ENCODE data around the gene ZNF185.

Gene ZNF185

GRCh38 chrX:152896450-152896849 lies 1.4 kb upstream of the ZNF185 start:
- Histone ChIP-seq H3K4me2 (ENCODE audit: low read length) (peak overlapping the region; percentile 10), H3K9me3 (replicated peaks; ENCODE audit: low read length) (no peaks in the 10 kb centered on the region), H3K27me3 (ENCODE audit: control insufficient read depth, insufficient read depth, low read length) (peaks cover 13% of the 10 kb centered on the region), H3K4me1 (ENCODE audit: control insufficient read depth, insufficient read depth, low read length) (peaks cover 15% of the 10 kb centered on the region), H3K36me3 (ENCODE audit: insufficient read depth, low read length) (no peaks in the 10 kb centered on the region), H3K9ac (ENCODE audit: low read depth, low read length) (no peak overlapping the region), H3K4me3 (ENCODE audit: low read length) (no peak overlapping the region)

DNA sequence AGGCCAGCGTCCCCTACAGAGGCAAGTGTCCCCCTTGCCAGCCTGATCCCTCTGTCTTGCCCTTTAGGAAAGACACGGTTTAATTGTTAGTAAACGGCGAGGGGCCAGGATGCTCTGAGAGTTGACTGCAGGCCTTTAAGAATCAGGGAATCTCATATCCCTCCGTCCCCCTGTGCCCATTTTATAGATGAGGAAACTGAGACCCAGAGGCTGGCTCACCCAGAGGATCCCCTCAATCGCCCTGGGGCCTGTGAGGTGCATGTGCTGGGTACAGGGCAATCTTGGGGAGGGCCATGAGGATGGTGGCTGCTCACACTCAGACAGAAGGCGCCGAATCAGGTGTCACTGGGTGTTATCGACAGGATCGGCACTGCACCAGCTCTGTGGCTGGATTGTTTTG lies 575 bp downstream of the ZNF185 start:
- no peaks in the 10 kb centered on the region for H3K36me3 ChIP-seq (ENCODE audit: insufficient read depth, low read length)
- peak overlapping the region; percentile 65 for H3K4me2 ChIP-seq (ENCODE audit: low read length)
- H3K4me1 ChIP-seq (ENCODE audit: control insufficient read depth, insufficient read depth, low read length) = peaks cover 15% of the 10 kb centered on the region
- H3K4me3 ChIP-seq (ENCODE audit: low read length) = peak overlapping the region; percentile 56
- peak overlapping the region; percentile 3 for H3K9ac ChIP-seq (ENCODE audit: low read depth, low read length)
- no peaks in the 10 kb centered on the region for H3K9me3 ChIP-seq (replicated peaks; ENCODE audit: low read length)
- H3K27me3 ChIP-seq (ENCODE audit: control insufficient read depth, insufficient read depth, low read length) = no peaks in the 10 kb centered on the region

- Histone ChIP-seq H3K4me2 (ENCODE audit: low read length) (no peak overlapping the region), H3K4me1 (ENCODE audit: control insufficient read depth, insufficient read depth, low read length) (peaks cover 18% of the 10 kb centered on the region), H3K9ac (ENCODE audit: low read depth, low read length) (no peak overlapping the region), H3K9me3 (replicated peaks; ENCODE audit: low read length) (no peaks in the 10 kb centered on the region), H3K4me3 (ENCODE audit: low read length) (no peak overlapping the region), H3K36me3 (ENCODE audit: insufficient read depth, low read length) (no peaks in the 10 kb centered on the region), H3K27me3 (ENCODE audit: control insufficient read depth, insufficient read depth, low read length) (no peaks in the 10 kb centered on the region)
Measured at GRCh38 chrX:152899111-152899873, 1.4 kb downstream of the ZNF185 start.

DNA sequence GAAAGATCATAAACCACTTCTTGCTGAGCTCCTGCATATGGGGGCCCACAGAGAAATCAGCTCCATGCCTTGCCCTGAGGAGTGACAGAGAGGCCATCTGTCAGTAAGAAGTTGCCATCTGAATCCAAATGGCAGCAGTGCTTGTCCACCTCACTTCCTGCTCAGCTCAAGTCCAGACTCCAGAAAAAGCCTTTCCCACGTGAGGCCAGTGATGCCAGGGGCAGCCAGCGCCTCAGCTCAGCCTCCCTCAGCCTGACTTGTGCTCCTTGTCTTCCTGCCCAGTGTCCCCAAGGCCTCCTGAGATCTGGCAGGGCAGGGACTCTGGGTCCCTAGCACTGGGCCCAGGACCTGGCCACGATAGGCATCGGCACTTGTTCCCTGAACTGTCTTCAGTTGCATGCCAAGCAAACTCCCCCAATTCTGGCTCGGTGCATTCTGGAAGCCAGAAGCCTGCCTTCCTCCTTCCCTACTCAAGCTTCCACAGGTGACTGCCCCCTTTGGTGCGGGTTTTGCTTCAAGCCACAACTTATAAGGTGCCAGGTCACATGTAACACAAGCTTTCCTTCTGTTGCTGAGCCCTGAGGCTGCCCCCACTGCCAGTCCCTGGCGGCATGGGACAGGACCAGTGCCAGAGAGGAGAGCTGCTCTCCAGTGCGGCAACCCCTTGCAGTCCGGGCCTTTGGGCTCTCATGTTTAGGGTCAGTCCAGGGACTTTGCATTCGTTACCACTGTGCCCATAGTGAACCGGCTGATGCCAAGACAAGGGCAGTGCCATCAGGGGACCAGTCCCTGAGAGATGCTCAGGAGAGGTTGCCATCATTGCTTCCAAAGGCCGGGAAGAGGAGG lies 2.2 kb downstream of the ZNF185 start:
- H3K4me2 ChIP-seq (ENCODE audit: low read length) = no peak overlapping the region
- H3K36me3 ChIP-seq (ENCODE audit: insufficient read depth, low read length) = no peaks in the 10 kb centered on the region
- H3K4me1 ChIP-seq (ENCODE audit: control insufficient read depth, insufficient read depth, low read length) = peaks cover 20% of the 10 kb centered on the region
- H3K9me3 ChIP-seq (replicated peaks; ENCODE audit: low read length) = no peaks in the 10 kb centered on the region
- H3K4me3 ChIP-seq (ENCODE audit: low read length) = no peak overlapping the region
- no peak overlapping the region for H3K9ac ChIP-seq (ENCODE audit: low read depth, low read length)
- H3K27me3 ChIP-seq (ENCODE audit: control insufficient read depth, insufficient read depth, low read length) = no peaks in the 10 kb centered on the region

DNA sequence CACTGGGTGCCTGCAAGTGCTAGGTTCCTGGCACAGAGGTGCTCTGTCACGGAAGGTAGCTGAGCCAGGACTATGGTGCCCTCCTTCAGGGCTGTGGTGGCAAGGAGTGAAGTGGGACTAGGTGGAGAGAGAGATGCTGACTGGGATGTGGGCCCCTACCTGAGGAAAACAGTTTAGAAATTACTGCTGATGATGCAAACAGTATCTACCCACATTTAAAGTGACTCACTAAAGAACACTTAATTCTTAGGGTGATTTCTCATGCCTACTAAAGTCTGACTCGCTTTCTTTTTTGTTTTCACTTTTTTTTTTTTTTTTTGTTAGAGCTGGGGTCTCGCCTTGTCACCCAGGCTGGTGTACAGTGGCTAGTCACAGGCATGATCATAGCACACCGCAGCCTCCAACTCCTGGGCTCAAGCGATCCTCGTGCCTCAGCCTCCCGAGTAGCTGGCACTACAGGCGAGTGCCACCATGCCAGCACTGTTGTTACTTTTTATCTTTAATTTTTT lies 3.1 kb downstream of the ZNF185 start:
- peaks cover 18% of the 10 kb centered on the region for H3K4me1 ChIP-seq (ENCODE audit: control insufficient read depth, insufficient read depth, low read length)
- no peak overlapping the region for H3K9ac ChIP-seq (ENCODE audit: low read depth, low read length)
- no peaks in the 10 kb centered on the region for H3K36me3 ChIP-seq (ENCODE audit: insufficient read depth, low read length)
- H3K4me3 ChIP-seq (ENCODE audit: low read length) = no peak overlapping the region
- H3K9me3 ChIP-seq (replicated peaks; ENCODE audit: low read length) = no peaks in the 10 kb centered on the region
- no peak overlapping the region for H3K4me2 ChIP-seq (ENCODE audit: low read length)
- H3K27me3 ChIP-seq (ENCODE audit: control insufficient read depth, insufficient read depth, low read length) = no peaks in the 10 kb centered on the region

DNA sequence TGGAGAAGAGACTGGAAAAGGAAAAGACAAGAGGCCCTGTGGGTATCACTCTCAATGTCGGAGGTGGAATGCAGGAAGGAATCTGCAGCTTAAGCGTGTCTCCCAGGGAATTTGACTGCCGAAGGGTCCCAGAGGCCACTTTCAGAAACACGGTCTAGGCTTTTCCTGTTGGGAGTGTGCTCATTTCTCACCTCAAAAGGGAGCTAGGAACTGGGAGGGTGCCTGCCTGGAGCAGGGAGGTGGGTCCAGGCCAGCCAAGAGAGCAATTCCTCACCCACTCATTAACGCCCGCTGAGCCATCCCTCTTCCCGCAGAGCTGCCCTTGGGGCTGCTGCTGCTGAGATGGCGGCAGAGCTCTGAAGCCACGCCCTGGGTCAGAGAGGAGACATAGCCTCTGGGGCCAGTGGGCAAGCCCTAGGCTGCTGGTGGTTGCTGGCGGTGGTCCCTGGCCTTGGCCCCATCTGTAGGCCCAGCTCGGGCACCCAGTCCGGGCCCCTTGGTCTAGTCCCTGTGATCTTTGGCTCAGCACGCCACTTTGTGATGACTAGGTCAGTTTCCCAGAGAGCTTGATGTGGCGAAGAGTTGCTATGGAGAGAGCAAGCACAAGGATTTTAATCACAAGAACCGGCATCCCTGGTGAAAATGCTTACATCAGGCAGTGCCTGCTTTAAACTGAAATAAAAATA lies 4.1 kb downstream of the ZNF185 start:
- peaks cover 8% of the 10 kb centered on the region for H3K4me1 ChIP-seq (ENCODE audit: control insufficient read depth, insufficient read depth, low read length)
- H3K9ac ChIP-seq (ENCODE audit: low read depth, low read length) = no peak overlapping the region
- H3K9me3 ChIP-seq (replicated peaks; ENCODE audit: low read length) = no peaks in the 10 kb centered on the region
- no peak overlapping the region for H3K4me3 ChIP-seq (ENCODE audit: low read length)
- H3K27me3 ChIP-seq (ENCODE audit: control insufficient read depth, insufficient read depth, low read length) = no peaks in the 10 kb centered on the region
- no peak overlapping the region for H3K4me2 ChIP-seq (ENCODE audit: low read length)
- no peaks in the 10 kb centered on the region for H3K36me3 ChIP-seq (ENCODE audit: insufficient read depth, low read length)

DNA sequence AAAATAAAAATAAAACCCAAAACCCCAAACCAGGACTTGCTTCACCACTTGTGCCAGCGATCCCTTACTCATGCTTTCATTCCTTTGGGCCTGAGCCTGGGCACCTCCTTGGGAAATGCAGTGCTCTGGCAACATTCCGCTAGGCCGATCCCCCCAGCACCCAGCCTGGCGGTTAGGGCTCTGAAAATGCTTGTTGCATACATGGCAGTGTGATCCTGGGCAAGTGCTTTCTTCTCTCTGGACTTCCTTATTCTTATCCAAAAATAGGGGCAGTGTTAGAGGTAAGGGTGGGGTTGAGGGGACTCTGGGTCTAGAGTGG lies 4.6 kb downstream of the ZNF185 start:
- peaks cover 5% of the 10 kb centered on the region for H3K4me1 ChIP-seq (ENCODE audit: control insufficient read depth, insufficient read depth, low read length)
- H3K9me3 ChIP-seq (replicated peaks; ENCODE audit: low read length) = no peaks in the 10 kb centered on the region
- no peak overlapping the region for H3K9ac ChIP-seq (ENCODE audit: low read depth, low read length)
- H3K36me3 ChIP-seq (ENCODE audit: insufficient read depth, low read length) = no peaks in the 10 kb centered on the region
- H3K4me3 ChIP-seq (ENCODE audit: low read length) = no peak overlapping the region
- H3K27me3 ChIP-seq (ENCODE audit: control insufficient read depth, insufficient read depth, low read length) = no peaks in the 10 kb centered on the region
- no peak overlapping the region for H3K4me2 ChIP-seq (ENCODE audit: low read length)

- Histone ChIP-seq H3K4me2 (ENCODE audit: low read length) (no peak overlapping the region), H3K4me1 (ENCODE audit: control insufficient read depth, insufficient read depth, low read length) (peaks cover 5% of the 10 kb centered on the region), H3K9me3 (replicated peaks; ENCODE audit: low read length) (no peaks in the 10 kb centered on the region), H3K4me3 (ENCODE audit: low read length) (no peak overlapping the region), H3K9ac (ENCODE audit: low read depth, low read length) (no peak overlapping the region), H3K27me3 (ENCODE audit: control insufficient read depth, insufficient read depth, low read length) (no peaks in the 10 kb centered on the region), H3K36me3 (ENCODE audit: insufficient read depth, low read length) (no peaks in the 10 kb centered on the region)
Measured at GRCh38 chrX:152903589-152903988, 5.7 kb downstream of the ZNF185 start.

- no peak overlapping the region for H3K4me3 ChIP-seq (ENCODE audit: low read length)
- H3K9ac ChIP-seq (ENCODE audit: low read depth, low read length) = no peak overlapping the region
- H3K4me1 ChIP-seq (ENCODE audit: control insufficient read depth, insufficient read depth, low read length) = peaks cover 5% of the 10 kb centered on the region
- H3K27me3 ChIP-seq (ENCODE audit: control insufficient read depth, insufficient read depth, low read length) = no peaks in the 10 kb centered on the region
- peak overlapping the region; percentile 16 for H3K4me2 ChIP-seq (ENCODE audit: low read length)
- H3K9me3 ChIP-seq (replicated peaks; ENCODE audit: low read length) = no peaks in the 10 kb centered on the region
- no peaks in the 10 kb centered on the region for H3K36me3 ChIP-seq (ENCODE audit: insufficient read depth, low read length)
Measured at GRCh38 chrX:152904151-152905080, 6.5 kb downstream of the ZNF185 start.

- H3K4me1 ChIP-seq (ENCODE audit: control insufficient read depth, insufficient read depth, low read length) = peaks cover 5% of the 10 kb centered on the region
- H3K4me2 ChIP-seq (ENCODE audit: low read length) = no peak overlapping the region
- no peak overlapping the region for H3K9ac ChIP-seq (ENCODE audit: low read depth, low read length)
- H3K4me3 ChIP-seq (ENCODE audit: low read length) = no peak overlapping the region
- no peaks in the 10 kb centered on the region for H3K27me3 ChIP-seq (ENCODE audit: control insufficient read depth, insufficient read depth, low read length)
- no peaks in the 10 kb centered on the region for H3K36me3 ChIP-seq (ENCODE audit: insufficient read depth, low read length)
- H3K9me3 ChIP-seq (replicated peaks; ENCODE audit: low read length) = no peaks in the 10 kb centered on the region
Measured at GRCh38 chrX:152905081-152905420, 7.2 kb downstream of the ZNF185 start.

Data from skeletal muscle satellite cell (primary cell).